Measurements from ENCODE around the gene TRAPPC2.

DNA sequence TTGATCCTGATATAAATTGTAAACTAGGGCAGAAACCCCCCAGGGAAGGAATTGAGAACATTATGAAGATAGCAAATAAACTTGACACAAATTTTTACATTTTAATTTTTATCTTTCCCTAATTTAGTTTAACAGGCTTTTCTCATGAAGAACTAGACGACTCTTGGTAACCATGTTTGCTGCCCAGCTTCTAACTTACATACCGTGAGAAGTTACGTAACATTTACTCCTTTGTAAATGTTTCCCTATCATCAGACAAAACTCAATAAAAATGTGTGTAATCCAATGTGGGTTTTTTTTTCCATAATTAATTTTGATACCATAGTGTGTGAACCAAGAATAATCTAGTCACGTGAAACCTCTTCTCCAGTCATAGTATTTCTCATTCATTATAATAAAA lies 34.5 kb upstream of the TRAPPC2 start:
- TF ChIP-seq GATA2 (IDR thresholded peaks at IDR 0.05; ENCODE audit: low read depth, low read length) (no peak), GATA3 (IDR thresholded peaks at IDR 0.05; ENCODE audit: low read depth, low read length) (no peak)
